ENCODE measurements around the gene FHL2. TPM values are rescaled to one million over a fixed set of nuclear protein-coding genes. Genes with fewer than 3 reads are reported as not detected.

Gene FHL2
- total and polyA plus RNA-seq, 9 of the 15 experiments (the other 6 are each of a cell fraction or from before 2014, with no cell fraction given) = 7.5 to 33.1 (median 23.9) TPM

DNA sequence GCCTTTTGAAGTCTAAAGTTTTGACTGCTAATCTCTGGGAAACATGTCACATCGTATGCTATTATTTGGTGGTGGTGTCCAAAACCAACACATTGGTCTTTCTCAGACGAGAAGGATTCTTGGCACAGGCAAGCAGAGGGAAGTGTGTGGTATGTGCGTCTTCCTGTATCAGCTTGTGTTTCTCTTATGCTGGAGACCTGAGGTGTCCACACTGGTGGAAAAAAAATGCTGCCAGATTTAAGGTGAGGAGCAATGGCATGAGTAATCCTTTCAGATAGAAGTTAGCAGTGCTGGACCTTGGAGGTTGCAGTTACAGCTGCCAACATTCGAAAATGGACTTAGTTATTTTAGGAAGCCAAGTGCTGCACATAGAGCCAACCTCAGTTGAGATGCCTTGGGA lies 11.7 kb upstream of the FHL2 start (continued):
- TF ChIP-seq, protein P1, sequence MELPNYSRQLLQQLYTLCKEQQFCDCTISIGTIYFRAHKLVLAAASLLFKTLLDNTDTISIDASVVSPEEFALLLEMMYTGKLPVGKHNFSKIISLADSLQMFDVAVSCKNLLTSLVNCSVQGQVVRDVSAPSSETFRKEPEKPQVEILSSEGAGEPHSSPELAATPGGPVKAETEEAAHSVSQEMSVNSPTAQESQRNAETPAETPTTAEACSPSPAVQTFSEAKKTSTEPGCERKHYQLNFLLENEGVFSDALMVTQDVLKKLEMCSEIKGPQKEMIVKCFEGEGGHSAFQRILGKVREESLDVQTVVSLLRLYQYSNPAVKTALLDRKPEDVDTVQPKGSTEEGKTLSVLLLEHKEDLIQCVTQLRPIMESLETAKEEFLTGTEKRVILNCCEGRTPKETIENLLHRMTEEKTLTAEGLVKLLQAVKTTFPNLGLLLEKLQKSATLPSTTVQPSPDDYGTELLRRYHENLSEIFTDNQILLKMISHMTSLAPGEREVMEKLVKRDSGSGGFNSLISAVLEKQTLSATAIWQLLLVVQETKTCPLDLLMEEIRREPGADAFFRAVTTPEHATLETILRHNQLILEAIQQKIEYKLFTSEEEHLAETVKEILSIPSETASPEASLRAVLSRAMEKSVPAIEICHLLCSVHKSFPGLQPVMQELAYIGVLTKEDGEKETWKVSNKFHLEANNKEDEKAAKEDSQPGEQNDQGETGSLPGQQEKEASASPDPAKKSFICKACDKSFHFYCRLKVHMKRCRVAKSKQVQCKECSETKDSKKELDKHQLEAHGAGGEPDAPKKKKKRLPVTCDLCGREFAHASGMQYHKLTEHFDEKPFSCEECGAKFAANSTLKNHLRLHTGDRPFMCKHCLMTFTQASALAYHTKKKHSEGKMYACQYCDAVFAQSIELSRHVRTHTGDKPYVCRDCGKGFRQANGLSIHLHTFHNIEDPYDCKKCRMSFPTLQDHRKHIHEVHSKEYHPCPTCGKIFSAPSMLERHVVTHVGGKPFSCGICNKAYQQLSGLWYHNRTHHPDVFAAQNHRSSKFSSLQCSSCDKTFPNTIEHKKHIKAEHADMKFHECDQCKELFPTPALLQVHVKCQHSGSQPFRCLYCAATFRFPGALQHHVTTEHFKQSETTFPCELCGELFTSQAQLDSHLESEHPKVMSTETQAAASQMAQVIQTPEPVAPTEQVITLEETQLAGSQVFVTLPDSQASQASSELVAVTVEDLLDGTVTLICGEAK (IDR thresholded peaks at IDR 0.05) = no peak
- TF ChIP-seq, protein P1 (CRISPR knock-in tag; IDR thresholded peaks at IDR 0.05) = no peak
- no peak for TF ChIP-seq POLR2A (conservative IDR thresholded peaks at IDR 0.05)
- TF ChIP-seq, protein P2, sequence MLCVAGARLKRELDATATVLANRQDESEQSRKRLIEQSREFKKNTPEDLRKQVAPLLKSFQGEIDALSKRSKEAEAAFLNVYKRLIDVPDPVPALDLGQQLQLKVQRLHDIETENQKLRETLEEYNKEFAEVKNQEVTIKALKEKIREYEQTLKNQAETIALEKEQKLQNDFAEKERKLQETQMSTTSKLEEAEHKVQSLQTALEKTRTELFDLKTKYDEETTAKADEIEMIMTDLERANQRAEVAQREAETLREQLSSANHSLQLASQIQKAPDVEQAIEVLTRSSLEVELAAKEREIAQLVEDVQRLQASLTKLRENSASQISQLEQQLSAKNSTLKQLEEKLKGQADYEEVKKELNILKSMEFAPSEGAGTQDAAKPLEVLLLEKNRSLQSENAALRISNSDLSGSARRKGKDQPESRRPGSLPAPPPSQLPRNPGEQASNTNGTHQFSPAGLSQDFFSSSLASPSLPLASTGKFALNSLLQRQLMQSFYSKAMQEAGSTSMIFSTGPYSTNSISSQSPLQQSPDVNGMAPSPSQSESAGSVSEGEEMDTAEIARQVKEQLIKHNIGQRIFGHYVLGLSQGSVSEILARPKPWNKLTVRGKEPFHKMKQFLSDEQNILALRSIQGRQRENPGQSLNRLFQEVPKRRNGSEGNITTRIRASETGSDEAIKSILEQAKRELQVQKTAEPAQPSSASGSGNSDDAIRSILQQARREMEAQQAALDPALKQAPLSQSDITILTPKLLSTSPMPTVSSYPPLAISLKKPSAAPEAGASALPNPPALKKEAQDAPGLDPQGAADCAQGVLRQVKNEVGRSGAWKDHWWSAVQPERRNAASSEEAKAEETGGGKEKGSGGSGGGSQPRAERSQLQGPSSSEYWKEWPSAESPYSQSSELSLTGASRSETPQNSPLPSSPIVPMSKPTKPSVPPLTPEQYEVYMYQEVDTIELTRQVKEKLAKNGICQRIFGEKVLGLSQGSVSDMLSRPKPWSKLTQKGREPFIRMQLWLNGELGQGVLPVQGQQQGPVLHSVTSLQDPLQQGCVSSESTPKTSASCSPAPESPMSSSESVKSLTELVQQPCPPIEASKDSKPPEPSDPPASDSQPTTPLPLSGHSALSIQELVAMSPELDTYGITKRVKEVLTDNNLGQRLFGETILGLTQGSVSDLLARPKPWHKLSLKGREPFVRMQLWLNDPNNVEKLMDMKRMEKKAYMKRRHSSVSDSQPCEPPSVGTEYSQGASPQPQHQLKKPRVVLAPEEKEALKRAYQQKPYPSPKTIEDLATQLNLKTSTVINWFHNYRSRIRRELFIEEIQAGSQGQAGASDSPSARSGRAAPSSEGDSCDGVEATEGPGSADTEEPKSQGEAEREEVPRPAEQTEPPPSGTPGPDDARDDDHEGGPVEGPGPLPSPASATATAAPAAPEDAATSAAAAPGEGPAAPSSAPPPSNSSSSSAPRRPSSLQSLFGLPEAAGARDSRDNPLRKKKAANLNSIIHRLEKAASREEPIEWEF (CRISPR knock-in tag; IDR thresholded peaks at IDR 0.05) = no peak
- no peak for TF ChIP-seq NELFE (IDR thresholded peaks at IDR 0.05; ENCODE audit: insufficient read depth, insufficient read length)
- no peak for TF ChIP-seq PHB (CRISPR knock-in tag; IDR thresholded peaks at IDR 0.05)
- no peak for TF ChIP-seq PTBP1 (IDR thresholded peaks at IDR 0.05; ENCODE audit: low read depth, low read length)
- no peak for TF ChIP-seq SP2 (IDR thresholded peaks at IDR 0.05; ENCODE audit: extremely low read depth, low read depth, low read length, poor library complexity, severe bottlenecking)
